ENCODE measurements around the gene JAK3.
A peak's percentile ranks its signal among the peaks of the same experiment; 100 is the strongest.

The JAK3 gene

DNA sequence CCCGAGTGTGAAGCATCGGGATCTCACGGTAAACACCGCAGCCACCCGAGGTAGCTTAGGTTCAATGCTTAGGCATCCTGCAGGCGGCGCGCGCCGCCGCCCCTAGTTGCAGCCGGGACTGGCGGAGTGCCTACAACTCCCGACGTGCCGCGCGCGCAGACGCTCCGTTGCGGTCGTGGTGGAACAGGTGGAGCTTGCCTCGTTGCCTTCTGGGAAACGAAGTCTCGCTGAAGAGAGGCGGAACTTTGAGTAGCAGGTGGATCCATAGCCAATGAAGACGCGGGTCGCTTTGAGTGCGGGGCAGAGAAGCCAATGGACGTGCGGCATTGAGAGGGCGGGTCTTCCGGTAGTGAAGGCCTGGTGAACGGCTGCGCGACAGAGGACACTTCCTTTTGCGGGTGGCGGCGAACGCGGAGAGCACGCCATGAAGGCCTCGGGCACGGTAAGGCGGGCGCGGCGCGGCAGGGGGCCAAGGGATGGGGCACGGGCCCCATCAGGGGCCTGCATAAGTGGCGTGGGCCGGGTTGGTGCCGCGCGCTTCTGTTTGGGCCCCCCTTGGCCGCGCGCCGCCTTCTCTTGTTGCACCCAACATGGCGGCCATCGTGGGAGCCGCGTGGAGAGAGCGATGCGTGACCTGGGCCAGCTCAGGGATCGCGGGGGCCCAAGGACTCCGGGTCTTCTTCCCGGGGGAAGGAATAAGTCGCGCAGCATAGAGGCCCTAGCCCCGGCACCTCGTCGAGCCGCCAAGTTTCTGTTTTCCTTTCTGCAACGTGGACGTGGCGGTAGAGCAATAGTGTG, 11.9 kb upstream of the JAK3 start, which contains the start of gene RPL18A:
TSS of gene RPL18A (plus strand) at position 378 of the 798 bp plus-strand sequence. CDS start at position 425, 47 bp downstream.
- DNase-seq (ENCODE audit: low read depth) = peak; percentile 100
- TF ChIP-seq, protein P1, sequence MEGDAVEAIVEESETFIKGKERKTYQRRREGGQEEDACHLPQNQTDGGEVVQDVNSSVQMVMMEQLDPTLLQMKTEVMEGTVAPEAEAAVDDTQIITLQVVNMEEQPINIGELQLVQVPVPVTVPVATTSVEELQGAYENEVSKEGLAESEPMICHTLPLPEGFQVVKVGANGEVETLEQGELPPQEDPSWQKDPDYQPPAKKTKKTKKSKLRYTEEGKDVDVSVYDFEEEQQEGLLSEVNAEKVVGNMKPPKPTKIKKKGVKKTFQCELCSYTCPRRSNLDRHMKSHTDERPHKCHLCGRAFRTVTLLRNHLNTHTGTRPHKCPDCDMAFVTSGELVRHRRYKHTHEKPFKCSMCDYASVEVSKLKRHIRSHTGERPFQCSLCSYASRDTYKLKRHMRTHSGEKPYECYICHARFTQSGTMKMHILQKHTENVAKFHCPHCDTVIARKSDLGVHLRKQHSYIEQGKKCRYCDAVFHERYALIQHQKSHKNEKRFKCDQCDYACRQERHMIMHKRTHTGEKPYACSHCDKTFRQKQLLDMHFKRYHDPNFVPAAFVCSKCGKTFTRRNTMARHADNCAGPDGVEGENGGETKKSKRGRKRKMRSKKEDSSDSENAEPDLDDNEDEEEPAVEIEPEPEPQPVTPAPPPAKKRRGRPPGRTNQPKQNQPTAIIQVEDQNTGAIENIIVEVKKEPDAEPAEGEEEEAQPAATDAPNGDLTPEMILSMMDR (conservative IDR thresholded peaks at IDR 0.05; ENCODE audit: low read length) = peak; percentile 77
- H3K4me3 ChIP-seq (ENCODE audit: low read length) = peak within 1 kb of the TSS; percentile 100

DNA sequence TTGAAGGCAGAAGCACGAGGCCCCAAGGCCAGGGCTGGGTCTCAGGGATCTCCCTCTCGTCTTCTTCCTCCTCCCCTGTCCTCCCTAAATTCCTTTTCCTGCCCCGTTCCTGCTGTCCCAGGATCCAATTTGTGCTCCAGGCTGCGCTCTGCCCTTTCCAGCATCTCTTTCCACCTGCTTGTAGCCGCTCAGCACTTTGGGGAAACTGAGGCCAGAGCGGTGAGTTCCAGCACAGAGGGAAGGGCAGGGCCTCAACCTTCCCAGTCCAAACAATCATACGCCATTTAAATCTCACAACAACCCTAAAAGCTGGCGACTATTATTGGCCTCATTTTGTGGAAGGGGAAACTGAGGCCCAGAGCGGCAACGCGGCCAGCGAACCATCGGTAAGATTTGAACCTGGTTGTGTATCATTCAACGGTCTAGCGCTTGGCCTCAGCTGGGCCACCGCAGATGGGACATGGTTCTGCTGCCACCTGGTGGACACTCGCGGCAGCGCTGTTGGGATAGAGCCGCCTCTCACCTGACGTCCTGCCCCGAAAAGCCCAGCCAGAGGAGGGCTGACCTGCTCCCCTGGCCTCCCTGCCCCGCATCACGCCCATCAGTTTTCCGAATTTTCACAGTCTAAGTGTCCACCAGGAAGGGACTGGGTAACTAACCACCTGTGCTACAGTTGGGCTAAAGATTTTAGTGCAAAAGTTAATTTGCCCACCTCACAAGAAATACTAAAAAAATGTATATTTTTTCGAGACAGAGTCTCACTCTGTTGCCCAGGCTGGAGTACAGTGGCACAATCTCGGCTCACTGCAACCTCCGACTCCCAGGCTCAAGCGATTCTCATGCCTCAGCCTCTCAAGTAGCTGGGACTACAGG, 7.7 kb upstream of the JAK3 start:
- TF ChIP-seq, protein P1 (conservative IDR thresholded peaks at IDR 0.05; ENCODE audit: low read length) = peak; percentile 94
- peak; percentile 53 for DNase-seq (ENCODE audit: low read depth)
- no peak overlapping the region for H3K4me3 ChIP-seq (ENCODE audit: low read length)

DNA sequence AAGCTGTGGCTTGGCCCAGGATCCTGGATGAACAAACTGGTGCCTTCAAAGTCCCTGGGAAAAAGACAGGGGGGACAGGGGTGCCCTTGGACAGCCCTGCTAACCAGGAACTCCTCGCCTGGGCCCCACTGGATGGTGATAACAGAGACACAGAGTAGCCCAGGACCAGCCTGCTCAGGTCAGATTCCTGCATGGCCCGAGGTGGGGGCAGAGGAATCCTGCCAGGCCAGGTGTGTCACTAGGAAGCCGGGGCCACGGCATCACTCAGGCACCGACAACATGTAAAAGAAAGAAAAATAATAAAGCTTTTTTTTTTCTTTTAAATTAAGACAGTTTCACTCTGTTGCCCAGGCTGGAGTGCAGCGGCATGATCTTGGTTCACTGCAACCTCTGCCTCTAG, 6.3 kb upstream of the JAK3 start:
- H3K4me3 ChIP-seq (ENCODE audit: low read length) = no peak overlapping the region
- TF ChIP-seq, protein P1 (conservative IDR thresholded peaks at IDR 0.05; ENCODE audit: low read length) = no peak
- no peak for DNase-seq (ENCODE audit: low read depth)

DNA sequence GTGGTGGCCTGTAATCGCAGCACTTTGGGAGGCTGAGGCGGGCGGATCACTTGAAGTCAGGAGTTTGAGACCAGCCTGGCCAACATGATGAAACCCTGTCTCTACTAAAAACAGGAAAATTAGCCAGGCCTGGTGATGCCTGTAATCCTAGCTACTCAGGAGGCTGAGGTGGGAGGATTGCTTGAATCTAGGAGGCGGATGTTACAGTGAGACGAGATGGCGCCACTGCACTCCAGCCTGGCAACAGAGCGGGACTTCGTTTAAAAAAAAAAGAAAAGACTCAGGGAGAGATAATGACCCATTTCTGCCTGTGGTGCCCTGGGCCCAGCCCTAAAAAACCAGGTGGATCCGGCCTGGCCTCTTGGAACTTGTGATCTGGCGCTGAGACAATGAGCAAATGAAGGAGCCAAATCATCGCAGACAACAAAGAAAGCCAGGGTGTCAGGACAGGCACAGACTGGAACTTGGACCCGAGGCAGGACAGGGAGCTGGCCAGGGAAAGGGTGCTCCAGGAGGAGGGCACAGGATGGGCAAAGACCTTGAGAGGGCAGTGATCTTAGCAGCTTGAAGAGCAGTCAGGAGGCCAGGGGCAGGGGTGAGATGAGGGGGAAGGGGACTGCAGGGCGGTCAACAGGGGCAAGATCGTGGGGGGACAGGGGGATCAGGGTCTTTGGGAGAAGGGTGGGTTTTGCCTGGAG, 962 bp upstream of the JAK3 start:
- no peak for DNase-seq (ENCODE audit: low read depth)

DNA sequence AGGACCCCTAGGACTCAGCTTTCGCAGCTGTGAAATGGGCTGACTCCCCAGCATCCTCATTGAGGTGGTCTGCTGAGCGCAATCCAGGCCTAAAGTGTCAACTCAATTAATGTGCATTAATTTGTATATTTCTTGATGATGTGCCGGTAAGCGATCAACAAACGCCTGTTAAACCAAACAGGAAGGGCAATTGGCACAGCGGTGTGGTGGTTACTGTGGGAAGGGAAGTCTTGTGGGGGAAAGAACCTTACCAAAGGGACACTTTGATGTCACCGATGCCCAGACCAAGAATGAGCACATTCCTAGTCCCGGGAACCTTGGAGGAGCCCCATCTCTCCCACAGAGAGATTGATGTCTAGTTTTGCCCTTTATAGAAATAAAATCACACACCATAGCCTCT, 1.6 kb downstream of the JAK3 start:
- no peak overlapping the region for H3K4me3 ChIP-seq (ENCODE audit: low read length)
- TF ChIP-seq, protein P1 (conservative IDR thresholded peaks at IDR 0.05; ENCODE audit: low read length) = no peak
- DNase-seq (ENCODE audit: low read depth) = no peak

More for the DNA sequence above, 962 bp upstream of the JAK3 start:
- TF ChIP-seq, protein P1 (conservative IDR thresholded peaks at IDR 0.05; ENCODE audit: low read length) = no peak
- H3K4me3 ChIP-seq (ENCODE audit: low read length) = no peak overlapping the region

DNA sequence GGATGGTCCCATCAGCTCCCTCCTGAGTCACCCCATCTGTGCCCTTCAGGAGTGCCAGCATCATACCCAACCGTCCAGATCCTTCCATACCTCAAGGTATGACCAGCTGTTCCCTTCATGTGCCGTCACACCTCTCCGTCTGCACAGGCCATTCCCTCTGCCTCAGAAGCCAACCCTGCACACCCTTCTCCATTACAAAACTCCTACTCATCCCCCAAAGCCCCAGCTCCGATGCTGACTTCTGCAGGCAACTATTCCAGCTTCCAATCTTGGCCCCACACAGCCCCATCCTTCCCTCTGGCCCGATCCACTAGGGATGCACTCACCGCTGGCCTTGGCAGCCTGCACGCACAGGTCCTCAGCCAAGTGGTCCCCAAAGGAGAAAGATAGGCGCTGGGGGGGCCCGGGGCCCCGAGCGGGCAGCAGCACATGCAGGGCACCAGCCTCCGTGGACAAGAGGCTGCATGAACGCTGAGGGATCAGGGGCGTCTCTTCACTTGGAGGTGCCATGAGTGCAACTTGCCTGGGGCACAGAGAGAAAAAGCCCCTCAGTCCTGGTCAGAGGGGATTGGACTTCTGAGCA, 3.8 kb downstream of the JAK3 start:
- TF ChIP-seq, protein P1 (conservative IDR thresholded peaks at IDR 0.05; ENCODE audit: low read length) = no peak
- no peak for DNase-seq (ENCODE audit: low read depth)
- H3K4me3 ChIP-seq (ENCODE audit: low read length) = no peak overlapping the region

Data from AG10803 (cell line).